K562 (cell line): ENCODE measurements around the gene ATP6V1G2. TPM values are rescaled to one million over a fixed set of nuclear protein-coding genes. Genes with fewer than 3 reads are reported as not detected.

Experiments used
- ATAC-seq: fragments of 200-7000 bp; cut with Tn5 transposase; 3 replicates; pipeline ENCODE4 v1.9.1; 2020; ENCODE audit warnings: moderate library complexity
- BruUV-seq: library from RNA; stranded (reverse); fragments of 400-500 nt; replicated peaks from 2 replicates; lab custom pipeline; 2021; lab: Mats Ljungman, UMichigan
- CTCF ChIA-PET: fragments of 300-600 bp; formaldehyde crosslinking; extraction: SDS; loops from one replicate; lab custom pipeline; 2021; ENCODE audit warnings: low intra/inter-chr PET ratio; lab: Yijun Ruan, JAX
- POLR2A ChIA-PET: fragments of 300-600, 350-650 bp; sonication (Branson Sonifier 250); formaldehyde crosslinking; extraction: SDS; loops from one replicate; lab custom pipeline; 2021; ENCODE audit warnings: antibody characterized with exemption, inconsistent platforms; lab: Yijun Ruan, JAX
- DNase-seq, 4 experiments: peaks; one replicate each; pipeline versions ENCODE4 v3.0.0 to v3.0.0-alpha.2; 2011 to 2018; ENCODE audit warnings: low spot score in 3 of 4, mixed read lengths in 3 of 4; ENCODE audit errors: extremely low read depth in 1 of 4
- FAIRE-seq: peaks from 2 replicates; lab custom pipeline; 2011; peaks lifted over from hg19 to GRCh38; lab: Jason Lieb, UNC
- H2AFZ ChIP-seq: 2 replicates; pipeline ENCODE4 v1.6.0; 2011; ENCODE audit warnings: low read depth, low read length, control low read depth, inconsistent platforms
- H3K27ac ChIP-seq: fragments of 200-600 bp; 3 replicates; pipeline ENCODE4 v1.8.0; 2011; ENCODE audit warnings: low read depth, mild to moderate bottlenecking, control low read depth, inconsistent platforms, low read length, moderate library complexity, mixed read lengths; ENCODE audit errors: extremely low read depth
- H3K27me3 ChIP-seq, 2 experiments: fragments of 300-600 bp in 1 of 2; 2 replicates in 1 of 2; 3 replicates in 1 of 2; pipeline versions ENCODE4 v1.6.0 to v1.8.0; 2011; ENCODE audit warnings: inconsistent platforms in 2 of 2, low read length in 2 of 2, mild to moderate bottlenecking in 1 of 2, mixed read lengths in 1 of 2, moderate library complexity in 1 of 2; ENCODE audit not compliant: control insufficient read depth in 2 of 2, insufficient read depth in 2 of 2
- H3K36me3 ChIP-seq: fragments of 300-600 bp; 3 replicates; pipeline ENCODE4 v1.8.0; 2011; ENCODE audit warnings: mild to moderate bottlenecking, low read length, inconsistent platforms; ENCODE audit not compliant: control insufficient read depth, insufficient read depth
- H3K4me1 ChIP-seq, 2 experiments: fragments of 200-600 bp in 1 of 2; replicated peaks in 1 of 2; 2 replicates in 1 of 2; 3 replicates in 1 of 2; pipeline versions ENCODE4 v1.5.1 to v1.8.0; 2011; ENCODE audit warnings: inconsistent platforms in 2 of 2, low read length in 2 of 2, mild to moderate bottlenecking in 1 of 2, mixed read lengths in 1 of 2, moderate library complexity in 1 of 2; ENCODE audit not compliant: control insufficient read depth in 2 of 2, insufficient read depth in 2 of 2
- H3K4me2 ChIP-seq: 2 replicates; pipeline ENCODE4 v1.6.1; 2011; ENCODE audit warnings: low read length, control low read depth, inconsistent platforms, mixed read lengths; ENCODE audit not compliant: insufficient read depth
- H3K4me3 ChIP-seq: fragments of 200-600 bp; sonication (generic), shearing (Covaris generic); 2 replicates; pipeline ENCODE4 v1.5.1; 2016; ENCODE audit warnings: control low read depth, inconsistent platforms
- H3K79me2 ChIP-seq: fragments of 200-600 bp; 3 replicates; pipeline ENCODE4 v1.8.0; 2011; ENCODE audit warnings: low read length, inconsistent platforms; ENCODE audit not compliant: control insufficient read depth, insufficient read depth
- H3K9ac ChIP-seq, 2 experiments: 2 replicates each; pipeline versions ENCODE4 v1.6.0 to v1.6.1; 2011; ENCODE audit warnings: low read depth in 2 of 2, low read length in 2 of 2, control low read depth in 1 of 2, inconsistent platforms in 1 of 2, mild to moderate bottlenecking in 1 of 2, mixed read lengths in 1 of 2; ENCODE audit not compliant: insufficient read depth in 1 of 2
- H3K9me1 ChIP-seq: one replicate; pipeline ENCODE4 v1.6.0; 2011; ENCODE audit warnings: inconsistent platforms, mild to moderate bottlenecking, low read length, moderate library complexity; ENCODE audit not compliant: control insufficient read depth, insufficient read depth
- H3K9me3 ChIP-seq: replicated peaks from 2 replicates; pipeline ENCODE4 v1.5.1; 2011; ENCODE audit warnings: low read depth, low read length, inconsistent platforms; ENCODE audit not compliant: control insufficient read depth, insufficient read depth
- H4K20me1 ChIP-seq: replicated peaks from 2 replicates; pipeline ENCODE4 v1.6.1; 2011; ENCODE audit warnings: low read length, inconsistent platforms, mixed read lengths; ENCODE audit not compliant: control insufficient read depth, insufficient read depth
- NR2C1 ChIP-seq, 2 experiments: fragments of 450-650 bp; IDR thresholded peaks; 2 replicates each; pipeline ENCODE4 v1.6.1; 2017; ENCODE audit warnings: mild to moderate bottlenecking in 2 of 2, antibody characterized with exemption in 1 of 2, inconsistent platforms in 1 of 2, missing compliant biosample characterization in 1 of 2, missing genetic modification characterization in 1 of 2
- WGBS: fragments of 100-300 bp; shearing (Covaris generic); methylation state at CpG from one replicate; pipeline ENCODE4 v1.1.6; 2016; ENCODE audit warnings: low coverage, mixed read lengths; ENCODE audit not compliant: insufficient coverage; ENCODE audit errors: missing lambda C conversion rate; 5-methylcytosine and 5-hydroxymethylcytosine counted together
- in situ Hi-C: fragments of 300-500 bp; cut with MboI; formaldehyde crosslinking; loops from 4 replicates; pipeline ENCODE4 v1.15.0; 2018; ENCODE audit warnings: inconsistent platforms, mixed read lengths
- intact Hi-C: fragments of 100-400 bp; cut with micrococcal nuclease; formaldehyde crosslinking; loops from 2 replicates; pipeline ENCODE4 v1.14.2; 2022
- polyA plus RNA-seq, 8 experiments: library from polyadenylated mRNA; depleted of rRNA in 4 of 8; stranded (reverse) in 5 of 8; unstranded in 3 of 8; fragments of >200 nt; fragmentation: Nextera tagmentation in 2 of 8; fragmentation: Illumina TruSeq in 1 of 8; extraction: Ambion mirVana in 2 of 8; extraction: Trizol in 1 of 8; gene quantifications; 2 replicates each; pipeline versions ENCODE4 v1.2.1 to v1.2.3, GENCODE V29; 2011 to 2014; ENCODE audit warnings: inconsistent platforms in 1 of 8, missing spikeins in 1 of 8
- total RNA-seq, 7 experiments: library from RNA; depleted of rRNA in 6 of 7; stranded (reverse); fragments of >200 nt in 6 of 7; fragmentation: Illumina TruSeq in 2 of 7; extraction: Trizol in 2 of 7; gene quantifications; 2 replicates each; pipeline versions ENCODE4 v1.2.1 to v1.2.3, GENCODE V29; 2011 to 2021; ENCODE audit warnings: low replicate concordance in 1 of 7
- TF ChIP-seq, protein P1 (sequence below), 2 experiments: fragments of 450-650 bp; IDR thresholded peaks; 2 replicates each; pipeline ENCODE4 v1.6.1; 2016
- TF ChIP-seq, protein P2 (sequence below): fragments of 450-650 bp; IDR thresholded peaks from 2 replicates; pipeline ENCODE4 v1.6.1; 2016; ENCODE audit warnings: mild to moderate bottlenecking, moderate library complexity
- TF ChIP-seq, protein P3 (sequence below): fragments of 450-650 bp; formaldehyde crosslinking; IDR thresholded peaks from 2 replicates; pipeline ENCODE4 v1.4.0; 2022; ENCODE audit warnings: missing genetic modification characterization

The ATP6V1G2 gene
- total and polyA plus RNA-seq, 9 of the 15 experiments (the other 6 are each of a cell fraction or from before 2014, with no cell fraction given) = 0.14 to 1.5 (median 0.33) TPM

DNA sequence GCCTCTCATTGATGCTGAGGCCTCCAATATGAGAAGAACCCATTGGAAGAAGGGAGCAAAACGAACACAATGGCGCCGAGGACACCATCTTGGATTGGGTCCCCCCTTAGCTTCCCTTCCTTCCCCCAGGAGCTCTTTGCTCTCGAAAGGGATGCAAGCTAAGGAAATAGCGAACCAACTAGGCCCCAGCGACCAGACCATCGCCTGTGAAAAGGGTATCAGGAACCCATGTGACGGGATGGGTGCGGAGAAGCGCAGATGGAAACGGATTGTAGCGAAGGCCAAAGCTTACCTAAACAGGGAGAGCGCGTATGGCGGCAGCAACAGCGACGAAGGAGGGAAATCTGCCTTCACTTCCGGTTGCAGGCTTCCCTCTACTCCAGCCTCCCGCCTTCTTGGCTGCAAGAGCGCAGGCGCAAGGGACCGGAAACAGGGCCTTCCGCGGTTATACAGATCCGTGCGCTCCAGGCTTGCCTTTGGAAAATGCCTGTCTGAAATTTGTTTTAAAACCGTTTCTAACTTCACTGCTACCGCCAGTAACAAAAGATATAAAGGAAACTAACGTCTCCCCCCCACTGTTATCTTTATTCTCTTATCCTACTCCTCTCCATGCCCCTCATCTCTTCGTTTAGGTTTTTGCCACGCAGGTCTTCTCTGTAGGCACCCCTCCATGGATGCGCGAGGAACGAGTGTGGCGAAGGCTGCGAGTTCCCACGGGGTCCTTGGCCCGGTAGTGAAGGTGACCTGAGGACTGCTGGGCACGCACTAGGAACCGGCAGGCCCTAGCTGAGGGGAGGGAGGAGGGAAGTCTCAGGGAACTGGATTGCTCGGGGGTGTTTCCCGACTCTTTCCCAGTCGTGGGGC is 4.5 kb downstream of the ATP6V1G2 start, which contains the start of gene DDX39B:
Gene DDX39B, minus strand, starts transcription at position 346 of the 864 bp plus-strand sequence. CDS start 1,471 bp downstream, outside the sequence.
- WGBS = under 1% methylated on average over 43 of the region's 43 CpGs
- FAIRE-seq (peak; percentile 93), DNase-seq (peak; percentile 92 to 99 (median 95)), ATAC-seq (peak; percentile 86)
- Histone ChIP-seq H3K9me1 (peaks cover 15% of the 10 kb centered on the region), H3K27ac (peak within 1 kb of the TSS; percentile 98), H4K20me1 (peaks cover 30% of the 10 kb centered on the region), H3K79me2 (peaks cover 66% of the 10 kb centered on the region), H3K4me3 (peak within 1 kb of the TSS; percentile 76), H3K4me1 (peaks cover 10 to 24% of the 10 kb centered on the region in 2 experiments; a peak in 4 of 5 replicates), H2AFZ (peak within 1 kb of the TSS; percentile 99), H3K27me3 (no peaks in the 10 kb centered on the region), H3K9ac (peak within 1 kb of the TSS; percentile 92 to 97), H3K4me2 (peak within 1 kb of the TSS; percentile 98), H3K9me3 (no peaks in the 10 kb centered on the region), H3K36me3 (peaks cover 45% of the 10 kb centered on the region)
- POLR2A ChIA-PET = interaction anchor here (0.6 to 4.8 kb wide), 58 partner anchors 9 to 750 kb away, joined by 3 to 107 read pairs (median 4); partner anchors contain the start of genes BAG6, C6orf47, HSPA1A and HSPA1L
- CTCF ChIA-PET = interaction anchor here (0.8 kb wide), 1 partner anchor 50 kb away, joined by 3 read pairs; no protein-coding TSS in a partner anchor
- intact Hi-C loops = loop anchor here (1.0 to 10.0 kb wide), 4 partner anchors 50 to 233 kb away; partner anchors contain the start of genes BAG6 and VWA7
- no TSS peak for BruUV-seq
- in situ Hi-C loops = loop anchor here (25.0 kb wide), 1 partner anchor 1420 kb away; the partner anchor contains the start of genes BRD2 and HLA-DMA
- TF ChIP-seq, protein P1, sequence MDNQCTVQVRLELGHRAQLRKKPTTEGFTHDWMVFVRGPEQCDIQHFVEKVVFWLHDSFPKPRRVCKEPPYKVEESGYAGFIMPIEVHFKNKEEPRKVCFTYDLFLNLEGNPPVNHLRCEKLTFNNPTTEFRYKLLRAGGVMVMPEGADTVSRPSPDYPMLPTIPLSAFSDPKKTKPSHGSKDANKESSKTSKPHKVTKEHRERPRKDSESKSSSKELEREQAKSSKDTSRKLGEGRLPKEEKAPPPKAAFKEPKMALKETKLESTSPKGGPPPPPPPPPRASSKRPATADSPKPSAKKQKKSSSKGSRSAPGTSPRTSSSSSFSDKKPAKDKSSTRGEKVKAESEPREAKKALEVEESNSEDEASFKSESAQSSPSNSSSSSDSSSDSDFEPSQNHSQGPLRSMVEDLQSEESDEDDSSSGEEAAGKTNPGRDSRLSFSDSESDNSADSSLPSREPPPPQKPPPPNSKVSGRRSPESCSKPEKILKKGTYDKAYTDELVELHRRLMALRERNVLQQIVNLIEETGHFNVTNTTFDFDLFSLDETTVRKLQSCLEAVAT (IDR thresholded peaks at IDR 0.05) = peak; percentile 79 to 94
- TF ChIP-seq, protein P2, sequence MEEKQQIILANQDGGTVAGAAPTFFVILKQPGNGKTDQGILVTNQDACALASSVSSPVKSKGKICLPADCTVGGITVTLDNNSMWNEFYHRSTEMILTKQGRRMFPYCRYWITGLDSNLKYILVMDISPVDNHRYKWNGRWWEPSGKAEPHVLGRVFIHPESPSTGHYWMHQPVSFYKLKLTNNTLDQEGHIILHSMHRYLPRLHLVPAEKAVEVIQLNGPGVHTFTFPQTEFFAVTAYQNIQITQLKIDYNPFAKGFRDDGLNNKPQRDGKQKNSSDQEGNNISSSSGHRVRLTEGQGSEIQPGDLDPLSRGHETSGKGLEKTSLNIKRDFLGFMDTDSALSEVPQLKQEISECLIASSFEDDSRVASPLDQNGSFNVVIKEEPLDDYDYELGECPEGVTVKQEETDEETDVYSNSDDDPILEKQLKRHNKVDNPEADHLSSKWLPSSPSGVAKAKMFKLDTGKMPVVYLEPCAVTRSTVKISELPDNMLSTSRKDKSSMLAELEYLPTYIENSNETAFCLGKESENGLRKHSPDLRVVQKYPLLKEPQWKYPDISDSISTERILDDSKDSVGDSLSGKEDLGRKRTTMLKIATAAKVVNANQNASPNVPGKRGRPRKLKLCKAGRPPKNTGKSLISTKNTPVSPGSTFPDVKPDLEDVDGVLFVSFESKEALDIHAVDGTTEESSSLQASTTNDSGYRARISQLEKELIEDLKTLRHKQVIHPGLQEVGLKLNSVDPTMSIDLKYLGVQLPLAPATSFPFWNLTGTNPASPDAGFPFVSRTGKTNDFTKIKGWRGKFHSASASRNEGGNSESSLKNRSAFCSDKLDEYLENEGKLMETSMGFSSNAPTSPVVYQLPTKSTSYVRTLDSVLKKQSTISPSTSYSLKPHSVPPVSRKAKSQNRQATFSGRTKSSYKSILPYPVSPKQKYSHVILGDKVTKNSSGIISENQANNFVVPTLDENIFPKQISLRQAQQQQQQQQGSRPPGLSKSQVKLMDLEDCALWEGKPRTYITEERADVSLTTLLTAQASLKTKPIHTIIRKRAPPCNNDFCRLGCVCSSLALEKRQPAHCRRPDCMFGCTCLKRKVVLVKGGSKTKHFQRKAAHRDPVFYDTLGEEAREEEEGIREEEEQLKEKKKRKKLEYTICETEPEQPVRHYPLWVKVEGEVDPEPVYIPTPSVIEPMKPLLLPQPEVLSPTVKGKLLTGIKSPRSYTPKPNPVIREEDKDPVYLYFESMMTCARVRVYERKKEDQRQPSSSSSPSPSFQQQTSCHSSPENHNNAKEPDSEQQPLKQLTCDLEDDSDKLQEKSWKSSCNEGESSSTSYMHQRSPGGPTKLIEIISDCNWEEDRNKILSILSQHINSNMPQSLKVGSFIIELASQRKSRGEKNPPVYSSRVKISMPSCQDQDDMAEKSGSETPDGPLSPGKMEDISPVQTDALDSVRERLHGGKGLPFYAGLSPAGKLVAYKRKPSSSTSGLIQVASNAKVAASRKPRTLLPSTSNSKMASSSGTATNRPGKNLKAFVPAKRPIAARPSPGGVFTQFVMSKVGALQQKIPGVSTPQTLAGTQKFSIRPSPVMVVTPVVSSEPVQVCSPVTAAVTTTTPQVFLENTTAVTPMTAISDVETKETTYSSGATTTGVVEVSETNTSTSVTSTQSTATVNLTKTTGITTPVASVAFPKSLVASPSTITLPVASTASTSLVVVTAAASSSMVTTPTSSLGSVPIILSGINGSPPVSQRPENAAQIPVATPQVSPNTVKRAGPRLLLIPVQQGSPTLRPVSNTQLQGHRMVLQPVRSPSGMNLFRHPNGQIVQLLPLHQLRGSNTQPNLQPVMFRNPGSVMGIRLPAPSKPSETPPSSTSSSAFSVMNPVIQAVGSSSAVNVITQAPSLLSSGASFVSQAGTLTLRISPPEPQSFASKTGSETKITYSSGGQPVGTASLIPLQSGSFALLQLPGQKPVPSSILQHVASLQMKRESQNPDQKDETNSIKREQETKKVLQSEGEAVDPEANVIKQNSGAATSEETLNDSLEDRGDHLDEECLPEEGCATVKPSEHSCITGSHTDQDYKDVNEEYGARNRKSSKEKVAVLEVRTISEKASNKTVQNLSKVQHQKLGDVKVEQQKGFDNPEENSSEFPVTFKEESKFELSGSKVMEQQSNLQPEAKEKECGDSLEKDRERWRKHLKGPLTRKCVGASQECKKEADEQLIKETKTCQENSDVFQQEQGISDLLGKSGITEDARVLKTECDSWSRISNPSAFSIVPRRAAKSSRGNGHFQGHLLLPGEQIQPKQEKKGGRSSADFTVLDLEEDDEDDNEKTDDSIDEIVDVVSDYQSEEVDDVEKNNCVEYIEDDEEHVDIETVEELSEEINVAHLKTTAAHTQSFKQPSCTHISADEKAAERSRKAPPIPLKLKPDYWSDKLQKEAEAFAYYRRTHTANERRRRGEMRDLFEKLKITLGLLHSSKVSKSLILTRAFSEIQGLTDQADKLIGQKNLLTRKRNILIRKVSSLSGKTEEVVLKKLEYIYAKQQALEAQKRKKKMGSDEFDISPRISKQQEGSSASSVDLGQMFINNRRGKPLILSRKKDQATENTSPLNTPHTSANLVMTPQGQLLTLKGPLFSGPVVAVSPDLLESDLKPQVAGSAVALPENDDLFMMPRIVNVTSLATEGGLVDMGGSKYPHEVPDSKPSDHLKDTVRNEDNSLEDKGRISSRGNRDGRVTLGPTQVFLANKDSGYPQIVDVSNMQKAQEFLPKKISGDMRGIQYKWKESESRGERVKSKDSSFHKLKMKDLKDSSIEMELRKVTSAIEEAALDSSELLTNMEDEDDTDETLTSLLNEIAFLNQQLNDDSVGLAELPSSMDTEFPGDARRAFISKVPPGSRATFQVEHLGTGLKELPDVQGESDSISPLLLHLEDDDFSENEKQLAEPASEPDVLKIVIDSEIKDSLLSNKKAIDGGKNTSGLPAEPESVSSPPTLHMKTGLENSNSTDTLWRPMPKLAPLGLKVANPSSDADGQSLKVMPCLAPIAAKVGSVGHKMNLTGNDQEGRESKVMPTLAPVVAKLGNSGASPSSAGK = peak; percentile 90
- TF ChIP-seq NR2C1 (IDR thresholded peaks at IDR 0.05) (peak; percentile 74; the same call in 1 of the 2 replicates), NR2C1 (tag; IDR thresholded peaks at IDR 0.05) (peak; percentile 69; the same call in 1 of the 2 replicates)
- TF ChIP-seq, protein P3, sequence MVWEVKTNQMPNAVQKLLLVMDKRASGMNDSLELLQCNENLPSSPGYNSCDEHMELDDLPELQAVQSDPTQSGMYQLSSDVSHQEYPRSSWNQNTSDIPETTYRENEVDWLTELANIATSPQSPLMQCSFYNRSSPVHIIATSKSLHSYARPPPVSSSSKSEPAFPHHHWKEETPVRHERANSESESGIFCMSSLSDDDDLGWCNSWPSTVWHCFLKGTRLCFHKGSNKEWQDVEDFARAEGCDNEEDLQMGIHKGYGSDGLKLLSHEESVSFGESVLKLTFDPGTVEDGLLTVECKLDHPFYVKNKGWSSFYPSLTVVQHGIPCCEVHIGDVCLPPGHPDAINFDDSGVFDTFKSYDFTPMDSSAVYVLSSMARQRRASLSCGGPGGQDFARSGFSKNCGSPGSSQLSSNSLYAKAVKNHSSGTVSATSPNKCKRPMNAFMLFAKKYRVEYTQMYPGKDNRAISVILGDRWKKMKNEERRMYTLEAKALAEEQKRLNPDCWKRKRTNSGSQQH = peak; percentile 95
